OCI-LY3 (cell line): ENCODE results near the gene RANBP3L.
A peak's percentile ranks its signal among the peaks of the same experiment; 100 is the strongest.

Experiments
- H2AFZ ChIP-seq: fragments of 200-600, 300-600 bp; shearing (Covaris generic); 2 replicates; pipeline ENCODE4 v1.6.0; 2014; ENCODE audit warnings: antibody characterized with exemption, low read depth, low read length
- H3K27ac ChIP-seq: fragments of 200-600, 300-600 bp; sonication (generic); 2 replicates; pipeline ENCODE4 v1.5.1; 2014; ENCODE audit warnings: mild to moderate bottlenecking, low read length, moderate library complexity, mixed read lengths
- H3K27me3 ChIP-seq: fragments of 200-600, 300-600 bp; sonication (generic); 2 replicates; pipeline ENCODE4 v1.6.1; 2014; ENCODE audit warnings: low read depth, low read length, mixed read lengths
- H3K36me3 ChIP-seq: fragments of 200-600, 300-600 bp; sonication (generic); replicated peaks from 2 replicates; pipeline ENCODE3; 2014; ENCODE audit warnings: low read depth, low read length, mixed read lengths
- H3K4me1 ChIP-seq: fragments of 300-600, 200-600 bp; sonication (generic); 2 replicates; pipeline ENCODE4 v1.6.1; 2014; ENCODE audit warnings: low read length, mixed read lengths
- H3K4me2 ChIP-seq: fragments of 200-600, 300-600 bp; sonication (generic); 2 replicates; pipeline ENCODE4 v1.6.1; 2014; ENCODE audit warnings: low read length, mixed read lengths
- H3K4me3 ChIP-seq: fragments of 300-600, 200-600 bp; sonication (generic); 2 replicates; pipeline ENCODE4 v1.5.1; 2014; ENCODE audit warnings: antibody characterized with exemption, mild to moderate bottlenecking, low read length, moderate library complexity
- H3K79me2 ChIP-seq: fragments of 300-600, 200-600 bp; shearing (Covaris generic); 2 replicates; pipeline ENCODE4 v1.6.1; 2014; ENCODE audit warnings: mild to moderate bottlenecking, low read length, mixed read lengths
- H3K9ac ChIP-seq: fragments of 300-600, 200-600 bp; shearing (Covaris generic); 2 replicates; pipeline ENCODE4 v1.6.0; 2014; ENCODE audit warnings: mild to moderate bottlenecking, low read length, moderate library complexity
- H3K9me3 ChIP-seq: fragments of 200-600, 300-600 bp; shearing (Covaris generic); 2 replicates; pipeline ENCODE4 v1.6.1; 2014; ENCODE audit warnings: low read length, mixed read lengths; ENCODE audit not compliant: insufficient read depth
- H4K20me1 ChIP-seq: fragments of 200-600, 300-600 bp; sonication (generic); 2 replicates; pipeline ENCODE4 v1.6.1; 2016; ENCODE audit warnings: low read length, mixed read lengths; ENCODE audit not compliant: insufficient read depth
- CTCF ChIP-seq: fragments of 200-600, 300-600 bp; sonication (generic); IDR thresholded peaks from 2 replicates; pipeline ENCODE4 v1.5.1; 2014; ENCODE audit warnings: antibody characterized with exemption, low read length, low read depth
- EZH2phosphoT487 ChIP-seq: fragments of 200-600 bp; shearing (Covaris generic); IDR thresholded peaks from 2 replicates; pipeline ENCODE4 v1.6.1; 2018; ENCODE audit warnings: antibody characterized with exemption, mixed run types, low read depth

The RANBP3L gene

DNA sequence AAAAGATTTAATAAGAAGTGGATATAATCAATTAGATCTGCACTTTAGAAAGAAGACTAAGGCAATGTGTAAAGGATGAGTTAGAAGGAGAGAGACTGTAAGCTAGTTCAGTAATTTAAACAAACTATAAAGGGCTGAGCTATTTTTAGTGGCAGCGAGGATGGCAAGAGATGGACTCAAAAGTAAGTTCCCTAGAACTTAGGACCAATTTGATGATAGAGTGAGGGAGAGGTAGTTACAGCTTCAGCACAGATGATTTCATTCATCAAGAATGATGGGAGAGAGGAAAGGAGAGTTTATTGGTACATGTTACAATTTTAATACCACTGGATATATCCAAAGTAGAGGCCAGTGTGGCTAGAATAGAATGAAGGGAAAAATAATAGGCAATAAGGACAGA is 79.1 kb downstream of the RANBP3L start:
- H2AFZ ChIP-seq, result no peak overlapping the region
- H3K9me3 ChIP-seq, result no peaks in the 10 kb centered on the region
- H3K79me2 ChIP-seq, result no peaks in the 10 kb centered on the region
- H3K9ac ChIP-seq, result no peak overlapping the region
- H3K4me2 ChIP-seq, result no peak overlapping the region
- TF ChIP-seq CTCF, result no peak
- TF ChIP-seq EZH2phosphoT487, result no peak
- H3K27me3 ChIP-seq, result no peaks in the 10 kb centered on the region
- no peaks in the 10 kb centered on the region for H4K20me1 ChIP-seq
- no peak overlapping the region for H3K4me3 ChIP-seq
- peaks cover 19% of the 10 kb centered on the region for H3K4me1 ChIP-seq
- no peaks in the 10 kb centered on the region for H3K36me3 ChIP-seq
- no peak overlapping the region for H3K27ac ChIP-seq

- Histone ChIP-seq H3K27ac (no peak overlapping the region), H4K20me1 (no peaks in the 10 kb centered on the region), H3K9ac (no peak overlapping the region), H3K79me2 (no peaks in the 10 kb centered on the region), H3K9me3 (no peaks in the 10 kb centered on the region), H2AFZ (no peak overlapping the region), H3K27me3 (no peaks in the 10 kb centered on the region), H3K4me2 (0 out of 2 replicates have a peak overlapping the region, but pooled peaks have one; percentile 22), H3K4me3 (no peak overlapping the region), H3K36me3 (no peaks in the 10 kb centered on the region), H3K4me1 (peaks cover 9% of the 10 kb centered on the region)
- TF ChIP-seq EZH2phosphoT487 (no peak), CTCF (no peak)
Measured at GRCh38 chr5:36217988-36218387, 83.7 kb downstream of the RANBP3L start.

- Histone ChIP-seq H3K9me3 (no peaks in the 10 kb centered on the region), H2AFZ (no peak overlapping the region), H3K27me3 (no peaks in the 10 kb centered on the region), H4K20me1 (no peaks in the 10 kb centered on the region), H3K36me3 (no peaks in the 10 kb centered on the region), H3K27ac (no peak overlapping the region), H3K4me3 (no peak overlapping the region), H3K4me2 (no peak overlapping the region), H3K4me1 (peaks cover 9% of the 10 kb centered on the region), H3K79me2 (no peaks in the 10 kb centered on the region), H3K9ac (no peak overlapping the region)
- TF ChIP-seq CTCF, result no peak
- no peak for TF ChIP-seq EZH2phosphoT487
Measured at GRCh38 chr5:36217567-36217966, 84.1 kb downstream of the RANBP3L start.

- no peak for TF ChIP-seq EZH2phosphoT487
- H3K4me3 ChIP-seq, result no peak overlapping the region
- no peaks in the 10 kb centered on the region for H3K27me3 ChIP-seq
- no peaks in the 10 kb centered on the region for H4K20me1 ChIP-seq
- peaks cover 9% of the 10 kb centered on the region for H3K4me1 ChIP-seq
- H3K9ac ChIP-seq, result no peak overlapping the region
- H3K79me2 ChIP-seq, result no peaks in the 10 kb centered on the region
- H2AFZ ChIP-seq, result no peak overlapping the region
- no peaks in the 10 kb centered on the region for H3K9me3 ChIP-seq
- H3K36me3 ChIP-seq, result no peaks in the 10 kb centered on the region
- H3K27ac ChIP-seq, result no peak overlapping the region
- no peak overlapping the region for H3K4me2 ChIP-seq
Measured at GRCh38 chr5:36215910-36216309, 85.8 kb downstream of the RANBP3L start.

GRCh38 chr5:36214436-36214835 is 87.3 kb downstream of the RANBP3L start:
- no peak overlapping the region for H2AFZ ChIP-seq
- H3K9ac ChIP-seq, result no peak overlapping the region
- no peaks in the 10 kb centered on the region for H3K36me3 ChIP-seq
- no peaks in the 10 kb centered on the region for H4K20me1 ChIP-seq
- peaks cover 9% of the 10 kb centered on the region for H3K4me1 ChIP-seq
- no peak overlapping the region for H3K27ac ChIP-seq
- H3K9me3 ChIP-seq, result no peaks in the 10 kb centered on the region
- no peaks in the 10 kb centered on the region for H3K27me3 ChIP-seq
- H3K4me2 ChIP-seq, result no peak overlapping the region
- no peak overlapping the region for H3K4me3 ChIP-seq
- TF ChIP-seq CTCF, result peak; percentile 16; the same call in 1 of the 2 replicates
- TF ChIP-seq EZH2phosphoT487, result no peak
- H3K79me2 ChIP-seq, result no peaks in the 10 kb centered on the region
